CD14-positive monocyte (primary cell): Measurements from ENCODE around the gene PDE4D. TPM values are rescaled to one million over a fixed set of nuclear protein-coding genes. Genes with fewer than 3 reads are reported as not detected.

Experiments used
- DNase-seq, 3 donors: peaks; one replicate each; pipeline ENCODE4 v3.0.0-alpha.2; 2011 to 2022
- H2AFZ ChIP-seq: 2 replicates; pipeline ENCODE4 v1.6.0; 2012; ENCODE audit warnings: mild to moderate bottlenecking, low read depth, low read length, inconsistent platforms; ENCODE audit not compliant: insufficient read depth, poor library complexity, severe bottlenecking
- H3K27ac ChIP-seq, 2 donors: 1 replicate in 1 of 2; 2 replicates in 1 of 2; pipeline ENCODE4 v1.5.1; 2012 to 2013; ENCODE audit warnings: low read length in 2 of 2, control low read depth in 1 of 2, inconsistent platforms in 1 of 2, low read depth in 1 of 2, mild to moderate bottlenecking in 1 of 2
- H3K27me3 ChIP-seq, 2 donors: one replicate each; pipeline versions ENCODE4 v1.6.0 to v1.6.1; 2011 to 2013; ENCODE audit warnings: low read length in 2 of 2; ENCODE audit not compliant: control insufficient read depth in 2 of 2, insufficient read depth in 2 of 2
- H3K36me3 ChIP-seq, 2 donors: replicated peaks in 1 of 2; 1 replicate in 1 of 2; 2 replicates in 1 of 2; pipeline versions ENCODE4 v1.5.1 to v1.6.1; 2012 to 2013; ENCODE audit warnings: low read length in 2 of 2, control low read depth in 1 of 2, inconsistent platforms in 1 of 2, mild to moderate bottlenecking in 1 of 2; ENCODE audit not compliant: insufficient read depth in 2 of 2, control insufficient read depth in 1 of 2
- H3K4me1 ChIP-seq, 2 donors: 1 replicate in 1 of 2; 2 replicates in 1 of 2; pipeline versions ENCODE4 v1.5.1 to v1.6.1; 2012 to 2013; ENCODE audit warnings: low read length in 2 of 2, control low read depth in 1 of 2, inconsistent platforms in 1 of 2, mild to moderate bottlenecking in 1 of 2, moderate library complexity in 1 of 2; ENCODE audit not compliant: insufficient read depth in 2 of 2, control insufficient read depth in 1 of 2
- H3K4me2 ChIP-seq: replicated peaks from 2 replicates; pipeline ENCODE3; 2012; ENCODE audit warnings: low read length, moderate library complexity, mild to moderate bottlenecking; ENCODE audit not compliant: poor library complexity, severe bottlenecking; ENCODE audit errors: extremely low read depth
- H3K4me3 ChIP-seq, 3 experiments: fragments of 200-600 bp in 1 of 3; sonication (generic) in 1 of 3; replicated peaks in 1 of 3; 1 replicate in 2 of 3; 2 replicates in 1 of 3; pipeline ENCODE4 v1.5.1; 2011 to 2013; ENCODE audit warnings: low read length in 3 of 3, mild to moderate bottlenecking in 3 of 3, control low read depth in 2 of 3, low read depth in 2 of 3, inconsistent platforms in 1 of 3, moderate library complexity in 1 of 3
- H3K79me2 ChIP-seq: 2 replicates; pipeline ENCODE4 v1.6.0; 2012; ENCODE audit warnings: mild to moderate bottlenecking, control low read depth, inconsistent platforms, low read length, moderate library complexity; ENCODE audit not compliant: insufficient read depth
- H3K9ac ChIP-seq: 2 replicates; pipeline ENCODE4 v1.6.0; 2017; ENCODE audit warnings: low read length, mild to moderate bottlenecking; ENCODE audit not compliant: insufficient read depth, poor library complexity, severe bottlenecking
- H3K9me3 ChIP-seq, 2 donors: replicated peaks in 1 of 2; 1 replicate in 1 of 2; 2 replicates in 1 of 2; pipeline versions ENCODE4 v1.5.1 to v1.6.1; 2012 to 2013; ENCODE audit warnings: low read length in 2 of 2, control low read depth in 1 of 2; ENCODE audit not compliant: control insufficient read depth in 1 of 2, insufficient read depth in 1 of 2
- H4K20me1 ChIP-seq: 2 replicates; pipeline ENCODE4 v1.6.0; 2012; ENCODE audit warnings: mild to moderate bottlenecking, low read length, control low read depth, moderate library complexity; ENCODE audit not compliant: insufficient read depth
- H3K27ac Mint-ChIP-seq, 7 donors: one replicate each; pipeline ENCODE4 v1.8.0; 2020; ENCODE audit warnings: mild to moderate bottlenecking in 7 of 7, mixed read lengths in 7 of 7, moderate library complexity in 6 of 7, inconsistent platforms in 2 of 7
- H3K27me3 Mint-ChIP-seq, 3 donors: one replicate each; pipeline ENCODE4 v1.8.0; 2021 to 2022; ENCODE audit warnings: low read depth in 3 of 3, mild to moderate bottlenecking in 3 of 3, mixed read lengths in 3 of 3, moderate library complexity in 3 of 3, inconsistent platforms in 1 of 3
- H3K36me3 Mint-ChIP-seq, 2 donors: one replicate each; pipeline ENCODE4 v1.8.0; 2020; ENCODE audit warnings: mixed read lengths in 2 of 2, inconsistent platforms in 1 of 2, mild to moderate bottlenecking in 1 of 2
- H3K4me1 Mint-ChIP-seq: one replicate; pipeline ENCODE4 v1.8.0; 2020; ENCODE audit warnings: mild to moderate bottlenecking, mixed read lengths
- H3K4me3 Mint-ChIP-seq, 2 donors: one replicate each; pipeline ENCODE4 v1.8.0; 2020; ENCODE audit warnings: mild to moderate bottlenecking in 2 of 2, mixed read lengths in 2 of 2, moderate library complexity in 1 of 2
- H3K9me3 Mint-ChIP-seq, 7 donors: one replicate each; pipeline ENCODE4 v1.8.0; 2020 to 2022; ENCODE audit warnings: mixed read lengths in 7 of 7, mild to moderate bottlenecking in 6 of 7, moderate library complexity in 6 of 7, inconsistent platforms in 2 of 7
- CTCF ChIP-seq: fragments of 200-600 bp; IDR thresholded peaks from one replicate; pipeline ENCODE4 v1.8.0; 2022; ENCODE audit warnings: antibody characterized with exemption, mild to moderate bottlenecking
- WGBS: methylation state at CpG from one replicate; pipeline ENCODE4 v1.1.5; 2013; ENCODE audit warnings: missing lambda C conversion rate; ENCODE audit not compliant: insufficient coverage; 5-methylcytosine and 5-hydroxymethylcytosine counted together
- intact Hi-C, 2 donors: fragments of 100-400 bp; cut with micrococcal nuclease; formaldehyde crosslinking; loops; one replicate each; pipeline versions ENCODE4 v1.15.0 to v1.15.1; 2023
- polyA plus RNA-seq, 3 donors: library from polyadenylated mRNA; depleted of rRNA in 1 of 3; unstranded in 2 of 3; stranded (reverse) in 1 of 3; fragments of 300-500 nt in 2 of 3; fragments of >200 nt in 1 of 3; fragmentation: Illumina TruSeq in 2 of 3; gene quantifications; 1 replicate in 2 of 3; 2 replicates in 1 of 3; pipeline ENCODE4 v1.2.3, GENCODE V29; 2012 to 2021

The PDE4D gene
- polyA plus RNA-seq, 3 donors, result 1.9 to 3.4 (median 2.8) TPM

- Mint-ChIP-seq H3K9me3 (peaks cover 0 to 5% (median 0%) of the 10 kb centered on the region in 7 donors), H3K36me3 (peaks cover 21 to 29% of the 10 kb centered on the region in 2 donors), H3K27ac (no peak overlapping the region), H3K4me3 (no peak overlapping the region), H3K4me1 (no peaks in the 10 kb centered on the region), H3K27me3 (no peaks in the 10 kb centered on the region)
- intact Hi-C loops, result no loop called here
- H3K27ac ChIP-seq, result no peak overlapping the region
- TF ChIP-seq CTCF, result no peak
- H3K4me1 ChIP-seq, result no peaks in the 10 kb centered on the region
- H3K4me2 ChIP-seq, result no peak overlapping the region
- H3K9me3 ChIP-seq, result no peaks in the 10 kb centered on the region
- no peaks in the 10 kb centered on the region for H3K36me3 ChIP-seq
- no peak for DNase-seq
- H4K20me1 ChIP-seq, result no peaks in the 10 kb centered on the region
- H3K79me2 ChIP-seq, result no peaks in the 10 kb centered on the region
- H3K9ac ChIP-seq, result no peak overlapping the region
- 97% methylated on average over 6 of the region's 6 CpGs for WGBS
- H3K27me3 ChIP-seq, result no peaks in the 10 kb centered on the region
- no peak overlapping the region for H2AFZ ChIP-seq
- H3K4me3 ChIP-seq, result no peak overlapping the region
Measured at GRCh38 chr5:59921816-59922215, 28.3 kb upstream of the PDE4D start.

GRCh38 chr5:59919484-59919883 is 26.0 kb upstream of the PDE4D start:
- no CpG with 5 or more reads among the region's 2 CpGs for WGBS
- Histone ChIP-seq H3K36me3 (no peaks in the 10 kb centered on the region), H3K4me2 (no peak overlapping the region), H3K4me3 (no peak overlapping the region), H3K27ac (no peak overlapping the region), H3K27me3 (no peaks in the 10 kb centered on the region), H2AFZ (no peak overlapping the region), H3K9me3 (no peaks in the 10 kb centered on the region), H4K20me1 (no peaks in the 10 kb centered on the region), H3K4me1 (no peaks in the 10 kb centered on the region), H3K9ac (no peak overlapping the region), H3K79me2 (no peaks in the 10 kb centered on the region)
- Mint-ChIP-seq H3K9me3 (peaks cover 0 to 3% (median 0%) of the 10 kb centered on the region in 7 donors), H3K27ac (no peak overlapping the region), H3K4me1 (no peaks in the 10 kb centered on the region), H3K4me3 (no peak overlapping the region), H3K27me3 (no peaks in the 10 kb centered on the region), H3K36me3 (peaks cover 19 to 31% of the 10 kb centered on the region in 2 donors)
- intact Hi-C loops, result no loop called here
- TF ChIP-seq CTCF, result no peak
- no peak for DNase-seq
